ENCODE data around the gene ADAM33. TPM values are rescaled to one million over a fixed set of nuclear protein-coding genes. Genes with fewer than 3 reads are reported as not detected.

The ADAM33 gene
- polyA plus RNA-seq, 3 donors, result 7.7 to 15.3 (median 9.7) TPM

DNA sequence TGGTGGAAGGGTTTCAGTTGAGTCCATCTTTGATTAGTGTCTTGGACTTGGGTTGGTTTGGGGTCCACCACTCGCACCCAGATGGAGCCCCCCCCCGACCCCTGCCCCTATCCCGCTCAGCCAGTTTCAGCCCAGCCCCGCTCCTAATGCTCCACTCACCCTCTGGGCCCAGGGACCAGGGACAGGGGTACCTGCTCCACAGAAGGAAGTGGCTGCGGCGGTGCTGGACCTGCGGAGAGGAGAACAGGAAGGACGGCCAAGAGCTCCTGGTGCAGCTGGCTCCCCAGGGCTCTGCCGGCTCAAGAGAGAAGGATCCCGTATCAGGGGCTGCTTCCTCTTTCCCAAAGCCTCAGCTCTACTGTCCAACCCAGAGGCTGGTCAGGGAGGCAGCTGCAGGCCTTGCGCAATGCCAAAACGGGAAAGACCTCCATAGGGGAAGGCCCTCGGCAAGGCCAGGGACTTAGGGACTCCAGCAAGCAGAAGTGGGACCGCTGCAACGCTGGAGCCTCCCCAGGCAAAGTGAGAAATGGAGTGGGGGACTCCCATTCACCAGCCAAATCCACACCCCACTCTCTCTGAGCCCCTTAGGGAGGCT lies 30.6 kb upstream of the ADAM33 start, which contains the start of gene SIGLEC1:
Gene SIGLEC1, minus strand, starts transcription at position 322 of the 595 bp plus-strand sequence. CDS start 5,472 bp downstream, outside the sequence.
- DNase-seq (ENCODE audit: extremely low read depth in 1 of 11, low read depth in 9 of 11, low spot score in 4 of 11), result no peak

DNA sequence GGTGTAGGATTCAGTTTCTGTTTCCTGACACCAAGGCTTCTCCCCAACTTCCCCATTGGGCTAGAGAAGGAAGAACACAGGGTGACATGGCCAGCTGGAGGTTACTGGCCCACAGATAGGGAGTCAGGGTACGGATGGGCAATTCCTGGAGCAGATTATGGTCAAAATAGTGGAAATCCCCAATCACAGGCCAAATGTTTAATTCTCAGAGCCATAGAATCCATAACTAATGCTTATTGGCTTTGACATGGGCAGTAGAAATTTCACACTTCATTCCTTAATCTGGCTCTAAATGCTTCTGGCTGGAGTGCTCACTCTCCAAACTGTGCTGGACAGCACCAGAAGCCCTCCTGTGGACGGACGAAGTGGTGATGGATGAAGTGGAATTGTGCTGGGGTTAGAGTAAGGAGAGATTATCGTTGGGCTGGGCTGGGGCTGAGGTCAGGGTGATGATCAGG lies 29.7 kb upstream of the ADAM33 start:
- DNase-seq (ENCODE audit: extremely low read depth in 1 of 11, low read depth in 9 of 11, low spot score in 4 of 11), result no peak

DNA sequence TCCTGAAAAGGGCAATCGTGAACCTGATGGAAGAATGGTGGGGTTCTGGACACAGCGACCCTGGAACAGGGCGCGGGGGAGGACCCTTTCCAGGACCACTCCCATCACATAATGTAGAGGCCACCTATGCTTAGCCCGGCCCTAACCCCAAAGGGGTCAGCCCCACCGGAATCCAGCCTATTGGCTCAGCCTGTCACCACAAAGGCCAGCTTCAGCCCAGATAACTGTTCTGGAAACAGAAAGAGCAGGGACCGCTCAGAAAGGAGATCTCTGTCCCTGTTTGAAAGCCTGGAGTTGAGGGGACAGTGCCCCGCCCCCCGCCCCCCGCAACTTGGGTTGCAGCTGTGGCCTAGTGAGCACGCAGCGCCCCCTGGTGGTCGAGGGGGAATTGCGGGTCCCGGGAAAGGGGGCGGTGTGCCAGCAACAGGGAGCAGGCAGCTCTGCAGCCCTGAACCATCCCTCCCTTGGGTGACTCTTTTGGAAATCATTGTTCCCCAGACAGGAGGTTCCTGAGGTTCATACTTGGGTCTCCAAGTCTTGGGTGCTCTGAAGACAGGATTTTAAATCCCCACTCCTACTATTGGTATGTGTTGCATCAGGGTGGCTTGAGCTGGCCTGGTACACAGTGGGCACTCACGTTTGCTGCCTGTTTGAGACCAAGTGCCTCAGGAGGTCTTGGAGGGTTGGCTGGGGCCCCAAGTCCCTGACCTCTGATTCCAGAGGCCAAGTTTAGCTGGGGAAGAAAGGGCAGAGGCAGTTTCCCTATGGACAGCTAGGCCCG lies 29.1 kb upstream of the ADAM33 start:
- DNase-seq (ENCODE audit: extremely low read depth in 1 of 11, low read depth in 9 of 11, low spot score in 4 of 11), result peak in 4 of 11 donors; percentile 43 to 58 (median 48)

DNA sequence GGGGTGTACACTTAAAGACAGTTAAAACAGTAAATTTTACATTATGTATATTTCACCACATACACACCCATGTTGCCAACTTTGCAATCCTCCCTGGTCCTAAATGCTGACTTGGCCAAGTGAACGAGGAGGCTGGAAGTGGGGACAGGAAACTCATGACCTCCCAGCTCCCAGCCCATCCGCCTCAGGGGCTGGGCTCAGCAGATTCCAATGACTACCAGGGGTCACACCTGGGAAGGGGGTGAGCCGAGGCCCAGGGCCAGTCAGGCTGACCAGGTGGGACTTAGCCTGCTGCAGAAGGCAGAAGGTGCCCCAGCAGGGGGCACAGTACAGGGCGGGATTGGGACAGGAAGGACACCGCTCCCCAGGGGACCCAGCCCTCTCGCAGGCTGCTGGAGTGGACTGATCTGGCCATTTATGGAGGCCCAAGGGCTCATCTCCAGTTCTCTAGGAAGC lies 28.2 kb upstream of the ADAM33 start:
- no peak for DNase-seq (ENCODE audit: extremely low read depth in 1 of 11, low read depth in 9 of 11, low spot score in 4 of 11)

DNA sequence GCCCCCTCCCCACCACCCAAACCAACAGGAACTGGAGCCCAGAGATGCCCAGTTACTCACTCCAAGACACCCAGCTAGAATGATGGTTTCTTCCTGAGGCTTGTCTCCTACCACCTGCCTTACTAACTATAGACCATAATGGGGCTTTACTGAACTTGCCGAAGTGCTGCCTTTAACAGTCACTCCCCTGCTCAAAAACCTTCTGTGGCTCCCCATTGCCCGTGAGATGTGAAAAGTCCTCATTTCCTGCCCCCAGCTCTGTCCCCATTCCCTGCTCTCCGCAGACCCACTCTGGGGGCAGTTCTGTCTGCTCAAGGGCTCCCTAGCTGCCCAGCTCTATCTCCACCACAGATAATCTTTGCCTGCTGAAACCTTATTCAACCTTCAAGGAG lies 25.7 kb upstream of the ADAM33 start:
- no peak for DNase-seq (ENCODE audit: extremely low read depth in 1 of 11, low read depth in 9 of 11, low spot score in 4 of 11)

DNA sequence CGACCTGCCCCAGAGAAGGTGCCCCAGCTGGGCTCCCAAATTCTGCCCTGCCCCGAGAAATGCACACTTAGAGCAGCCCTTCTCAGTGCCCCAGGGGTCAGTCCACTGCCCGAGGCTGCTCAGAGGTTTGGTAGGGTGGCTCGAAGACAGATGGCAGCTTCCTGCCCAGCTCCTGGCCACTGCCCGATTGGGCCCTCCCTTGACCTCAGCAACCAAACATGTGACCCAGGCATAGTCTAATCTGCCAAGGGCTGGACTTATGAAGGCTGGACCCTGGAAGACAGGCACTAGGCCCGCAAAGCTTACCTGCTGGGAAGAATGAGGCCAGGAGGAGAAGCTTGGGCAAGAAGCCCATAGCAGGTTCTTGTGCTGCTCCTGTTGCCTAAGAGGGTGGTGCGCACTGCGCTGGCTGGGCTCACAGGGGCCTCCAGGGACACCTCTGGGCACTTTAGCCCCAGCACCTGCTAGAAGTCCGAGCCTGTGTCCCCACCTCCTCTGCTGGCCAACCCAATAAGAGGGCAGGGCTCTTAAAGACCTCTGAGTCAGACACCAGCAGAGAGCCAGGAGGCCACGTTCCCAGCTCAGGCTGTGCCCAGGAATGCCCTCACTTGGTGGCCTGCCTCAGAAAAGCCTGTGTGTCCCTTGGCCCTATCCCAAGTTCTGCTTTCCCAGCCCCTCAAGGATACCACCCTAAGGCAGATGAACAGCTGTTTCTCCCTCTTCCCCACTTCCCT lies 25.1 kb upstream of the ADAM33 start:
- DNase-seq (ENCODE audit: extremely low read depth in 1 of 11, low read depth in 9 of 11, low spot score in 4 of 11), result no peak

DNA sequence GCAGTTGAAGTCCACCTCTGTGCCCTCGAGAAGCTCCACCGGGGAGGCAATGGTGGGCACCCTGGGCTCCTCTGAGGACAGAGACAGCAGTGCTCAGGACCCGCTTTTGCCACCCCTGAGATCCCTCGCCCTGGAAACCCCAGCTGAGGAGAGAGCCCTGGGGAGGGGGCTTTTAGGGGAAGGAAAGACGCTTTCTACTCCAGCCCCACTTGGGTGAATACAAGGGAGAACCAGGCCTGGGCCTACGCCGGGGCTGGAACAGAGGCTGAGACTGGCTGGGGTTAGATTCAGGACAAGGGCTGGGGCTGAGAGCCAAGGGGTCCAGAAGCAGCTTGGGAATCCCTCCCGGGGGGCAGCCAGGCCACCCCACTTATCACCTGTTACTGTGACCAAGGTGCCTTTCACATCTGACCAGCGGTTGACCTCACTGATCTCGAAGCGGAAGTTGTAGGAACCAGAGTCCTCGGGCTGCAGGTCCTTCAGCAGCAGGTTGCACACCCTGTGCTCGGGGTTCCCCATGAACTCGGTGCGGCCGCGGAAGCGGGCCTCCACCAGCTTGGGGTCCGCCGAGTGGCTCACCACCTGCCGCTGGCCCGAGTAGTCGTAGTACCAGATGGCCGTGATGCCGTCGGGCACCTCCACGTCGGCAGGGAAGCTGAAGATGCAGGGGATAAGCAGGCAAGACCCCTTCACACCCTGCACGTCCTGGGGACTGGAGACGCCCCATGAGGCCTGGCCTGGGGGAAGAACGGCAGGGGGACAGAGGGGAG lies 24.3 kb upstream of the ADAM33 start:
- DNase-seq (ENCODE audit: extremely low read depth in 1 of 11, low read depth in 9 of 11, low spot score in 4 of 11), result no peak

DNA sequence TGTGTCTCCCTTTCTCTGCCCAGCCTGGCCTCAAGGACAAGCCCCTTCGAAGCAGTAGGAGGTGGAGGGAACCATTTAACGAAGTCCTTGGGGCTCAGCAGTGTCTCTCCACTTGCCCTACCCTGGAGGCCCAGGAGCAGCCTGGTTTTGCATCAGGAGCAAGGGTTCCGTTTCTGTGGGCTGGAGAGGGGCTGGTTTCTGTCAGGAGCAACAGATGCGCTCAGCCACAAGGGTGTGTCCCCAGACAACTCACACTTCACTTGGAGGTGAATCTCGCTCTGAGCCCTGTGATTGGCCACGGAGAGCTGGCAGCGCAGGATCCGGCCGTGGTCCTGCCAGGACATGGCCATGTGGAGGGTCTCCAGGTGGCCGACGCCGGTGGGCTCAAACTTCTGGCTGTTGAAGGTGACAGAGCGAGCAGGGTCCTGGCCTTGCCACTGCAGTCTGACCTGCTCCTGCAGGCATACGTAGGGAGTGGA lies 23.7 kb upstream of the ADAM33 start:
- DNase-seq (ENCODE audit: extremely low read depth in 1 of 11, low read depth in 9 of 11, low spot score in 4 of 11), result no peak

DNA sequence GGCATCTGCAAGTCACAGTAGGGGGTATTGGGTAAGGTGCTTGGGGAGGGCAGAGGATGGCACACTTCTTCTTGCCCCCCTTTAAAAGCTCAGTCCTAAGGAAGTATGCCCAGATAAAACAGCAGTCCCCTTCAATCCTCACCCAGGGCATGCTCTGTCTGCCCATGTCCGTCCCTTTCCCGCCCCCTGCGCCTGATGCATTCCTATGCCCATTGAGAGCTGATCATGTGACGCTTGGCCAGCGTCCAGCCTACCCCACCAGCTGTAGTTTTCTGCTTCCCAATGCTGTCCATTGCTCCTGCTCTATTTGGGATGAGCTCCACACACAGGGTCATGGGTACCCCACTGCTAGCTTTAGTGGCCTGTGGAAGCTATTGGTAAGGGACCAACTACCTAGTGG lies 22.3 kb upstream of the ADAM33 start:
- DNase-seq (ENCODE audit: extremely low read depth in 1 of 11, low read depth in 9 of 11, low spot score in 4 of 11), result no peak

DNA sequence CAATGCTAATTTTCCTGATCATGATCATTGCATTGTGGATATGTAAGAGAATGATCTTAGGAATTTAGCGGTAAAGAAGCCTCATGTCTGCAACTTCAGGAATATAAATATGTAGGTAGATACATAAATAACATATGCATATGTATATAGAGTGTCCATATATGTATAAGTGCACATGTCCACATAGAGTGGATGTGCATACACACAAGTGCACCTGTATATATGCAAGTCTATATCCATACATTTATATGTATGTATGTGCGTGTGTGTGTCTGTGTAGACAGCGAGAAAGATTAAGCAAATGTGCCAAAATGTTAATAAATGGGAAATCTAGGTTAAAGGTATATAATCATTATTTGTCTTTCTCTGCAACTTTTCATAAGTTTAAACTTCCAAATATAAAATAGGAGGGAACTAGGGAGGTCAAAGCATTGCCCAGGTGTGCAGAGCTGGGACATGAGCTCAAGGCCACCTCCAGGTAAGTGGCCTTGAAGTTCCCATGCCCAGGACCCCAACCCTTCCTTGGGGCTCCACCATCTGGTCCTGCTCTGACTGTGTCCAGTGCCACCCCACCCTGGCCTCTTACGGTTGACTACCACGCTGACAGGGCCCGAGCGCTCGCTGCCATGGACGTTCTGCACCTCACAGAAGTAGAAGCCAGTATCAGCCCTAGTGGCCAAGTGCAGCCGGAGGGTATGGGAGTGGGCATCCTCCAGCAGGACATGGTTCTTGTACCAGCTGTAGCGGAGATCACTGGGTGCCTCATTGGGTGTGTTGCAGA lies 21.0 kb upstream of the ADAM33 start:
- no peak for DNase-seq (ENCODE audit: extremely low read depth in 1 of 11, low read depth in 9 of 11, low spot score in 4 of 11)

DNA sequence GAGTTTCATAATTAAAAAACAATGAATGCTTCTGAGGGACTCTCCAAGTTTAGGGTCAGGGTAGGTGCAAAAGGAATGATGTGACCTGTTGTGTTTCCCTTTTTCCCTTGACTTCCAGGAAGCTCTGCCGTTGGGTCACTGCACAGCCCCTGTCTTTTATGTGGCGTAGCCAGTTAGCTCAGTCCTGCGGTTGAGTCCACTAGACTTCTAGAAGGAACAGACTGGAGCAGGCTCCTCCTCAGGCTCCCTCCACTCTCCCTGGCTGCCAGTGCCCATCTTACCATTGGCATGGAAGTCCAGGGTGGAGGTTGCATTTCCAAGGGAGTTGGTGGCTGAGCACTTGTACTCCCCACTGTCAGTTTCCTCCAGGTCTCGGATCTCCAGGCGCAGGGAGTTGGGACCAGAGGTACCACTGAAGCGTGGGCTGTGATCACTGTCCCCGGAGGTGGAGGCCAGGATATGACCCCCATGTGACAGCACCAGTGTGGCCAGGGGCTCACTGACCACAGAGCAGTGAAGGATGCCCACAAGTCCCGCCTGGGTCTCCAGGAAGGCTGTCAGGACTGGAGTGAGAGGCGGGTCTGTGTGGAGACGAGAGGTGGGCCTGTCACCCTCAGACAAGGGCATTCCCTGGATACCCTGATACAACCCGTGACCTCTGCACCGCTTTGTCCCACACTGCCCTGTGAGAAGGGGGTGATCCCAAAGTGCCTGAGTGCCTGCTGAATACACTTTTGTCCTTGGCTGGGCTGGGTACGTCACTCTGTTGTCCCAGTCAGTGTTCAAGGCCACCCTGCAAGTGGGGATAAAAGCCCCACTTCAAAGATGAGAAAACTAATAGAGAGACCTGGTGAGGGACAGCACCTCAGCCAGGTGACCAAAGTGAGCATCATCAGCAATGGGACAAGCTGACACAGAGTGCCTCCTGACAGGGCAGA lies 19.5 kb upstream of the ADAM33 start:
- DNase-seq (ENCODE audit: extremely low read depth in 1 of 11, low read depth in 9 of 11, low spot score in 4 of 11), result no peak

DNA sequence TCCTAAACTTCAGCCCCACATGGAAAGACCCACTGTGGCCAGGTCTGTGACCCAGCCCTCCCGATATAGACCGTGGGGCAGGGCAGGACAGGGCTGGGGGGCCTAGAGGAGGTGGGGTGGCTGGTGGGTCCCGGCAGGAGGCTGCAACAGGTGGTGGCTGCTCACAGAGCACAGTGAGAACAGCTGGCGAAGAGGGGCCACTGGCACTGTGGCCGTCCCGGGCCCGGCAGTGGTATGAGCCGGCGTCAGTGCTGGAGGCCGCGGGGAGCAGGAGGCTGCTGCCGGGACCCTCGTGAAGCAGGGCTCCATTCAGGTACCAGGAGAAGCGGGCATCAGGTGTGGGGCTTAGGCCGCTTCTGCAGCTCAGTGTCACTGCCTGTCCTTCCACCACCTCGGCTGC lies 17.2 kb upstream of the ADAM33 start:
- no peak for DNase-seq (ENCODE audit: extremely low read depth in 1 of 11, low read depth in 9 of 11, low spot score in 4 of 11)

DNA sequence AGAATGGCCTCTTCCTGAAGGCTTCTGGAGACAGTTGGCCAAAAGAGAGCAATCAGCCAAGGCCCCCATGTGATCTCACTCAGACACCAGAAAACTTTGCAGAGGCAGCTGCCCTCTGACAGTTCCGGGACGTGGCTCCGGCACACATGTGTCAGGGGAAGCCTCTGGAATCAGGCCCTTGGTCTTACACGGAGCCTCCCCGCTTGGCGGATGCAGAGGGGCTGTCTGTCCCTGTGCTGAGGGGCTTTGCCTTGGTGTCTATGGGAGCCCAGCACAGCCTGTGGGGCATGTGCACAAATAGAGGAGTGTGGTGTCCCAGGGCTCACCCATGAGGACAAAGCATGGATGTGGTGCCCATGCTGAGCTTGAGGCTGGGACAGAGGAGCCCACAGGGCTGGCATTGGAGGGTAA lies 16.8 kb upstream of the ADAM33 start:
- no peak for DNase-seq (ENCODE audit: extremely low read depth in 1 of 11, low read depth in 9 of 11, low spot score in 4 of 11)

DNA sequence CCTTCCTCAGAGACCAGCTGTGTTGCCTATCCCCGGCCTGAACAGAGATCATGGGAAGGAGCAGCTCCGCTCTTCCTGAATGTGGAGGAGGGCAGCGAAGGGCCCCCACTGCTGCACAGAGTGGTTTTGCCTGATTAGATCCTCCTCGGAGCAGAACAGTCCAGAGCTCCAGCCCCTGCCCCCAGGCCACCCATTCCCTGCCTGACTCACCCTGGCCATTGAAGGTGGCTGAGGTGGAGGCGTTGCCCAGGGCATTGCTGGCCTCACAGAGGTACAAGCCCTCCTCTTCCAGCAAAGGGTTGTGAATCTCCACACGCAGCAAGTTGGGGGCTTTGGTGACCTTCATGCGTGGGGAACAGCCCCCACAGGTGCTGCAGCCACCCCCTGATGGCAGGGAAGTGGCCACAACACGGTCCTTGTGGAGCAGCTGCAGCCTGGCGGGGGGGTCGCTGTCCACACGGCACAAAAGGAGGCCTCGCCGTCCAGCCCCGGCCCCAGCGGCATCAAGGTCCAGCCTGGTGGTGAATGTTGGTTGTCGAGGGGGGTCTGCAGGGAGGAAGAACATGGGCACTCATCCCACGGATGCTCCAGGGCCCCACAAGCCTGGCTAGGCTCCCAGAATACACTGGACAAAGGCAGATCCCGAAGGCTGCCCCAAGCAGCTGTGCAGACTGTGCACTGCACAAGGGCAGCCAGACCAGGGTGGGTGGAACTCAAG lies 15.9 kb upstream of the ADAM33 start:
- no peak for DNase-seq (ENCODE audit: extremely low read depth in 1 of 11, low read depth in 9 of 11, low spot score in 4 of 11)

DNA sequence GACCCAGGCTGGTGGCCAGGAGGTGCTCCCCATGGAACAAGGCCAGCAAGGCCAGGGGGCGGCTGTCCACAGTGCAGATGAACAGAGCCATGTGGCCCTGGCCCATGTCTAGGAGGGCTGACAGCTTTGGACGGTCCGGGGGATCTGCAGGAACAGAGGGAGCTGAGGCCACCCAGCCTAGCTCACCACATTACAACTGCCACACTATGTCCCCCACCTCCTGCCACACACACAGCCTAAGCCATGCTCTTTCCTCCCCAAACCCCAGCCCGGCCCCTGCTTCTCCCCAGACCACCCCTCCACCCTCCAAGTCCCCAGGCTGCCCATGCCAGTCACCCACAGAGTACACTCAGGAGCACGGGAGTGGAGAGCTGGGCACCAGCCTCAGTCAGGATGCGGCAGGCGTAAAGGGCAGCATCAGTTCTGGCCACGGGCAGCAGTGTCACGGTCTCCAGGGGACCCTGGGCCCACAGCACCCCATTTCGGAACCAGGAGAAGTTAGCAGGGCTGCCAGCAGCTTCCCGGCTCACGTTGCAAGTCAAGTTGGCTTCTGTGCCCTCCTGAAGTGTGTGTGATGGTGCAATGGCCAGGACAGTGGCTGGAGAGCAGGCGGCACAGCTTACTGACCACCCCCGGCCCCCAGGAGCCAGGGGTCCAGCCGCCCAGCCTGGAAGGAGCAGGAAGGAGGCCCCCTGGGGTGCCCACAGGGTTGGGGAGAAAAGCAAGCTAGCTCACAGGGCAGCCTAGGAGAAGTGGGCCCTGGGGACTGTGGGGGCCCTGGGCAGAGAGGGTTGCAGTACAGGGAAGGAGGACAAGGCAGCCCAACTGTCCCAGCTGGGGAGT lies 15.2 kb upstream of the ADAM33 start:
- no peak for DNase-seq (ENCODE audit: extremely low read depth in 1 of 11, low read depth in 9 of 11, low spot score in 4 of 11)

DNA sequence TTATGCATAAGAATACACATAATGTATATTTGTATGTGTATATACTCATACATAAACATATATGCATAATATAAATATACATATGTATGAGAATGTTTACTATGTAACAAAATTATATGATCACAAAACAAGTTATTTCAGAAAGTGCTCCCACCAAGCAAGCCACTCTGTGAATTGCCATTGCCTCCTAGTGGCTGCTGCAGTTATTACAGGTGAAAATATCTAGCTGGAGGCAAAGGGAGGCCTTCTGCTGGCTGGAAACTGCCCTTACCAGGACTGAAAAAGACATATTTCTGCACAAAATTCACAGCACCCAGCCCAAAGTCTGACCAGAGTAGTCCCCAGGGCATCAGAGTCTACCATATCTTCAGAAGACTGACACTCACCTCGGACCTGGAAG lies 14.4 kb upstream of the ADAM33 start:
- no peak for DNase-seq (ENCODE audit: extremely low read depth in 1 of 11, low read depth in 9 of 11, low spot score in 4 of 11)

All from renal cortex interstitium (tissue), 11 donors.